ENCODE measurements around the gene ZMYM4. TPM values are rescaled to one million over a fixed set of nuclear protein-coding genes. Genes with fewer than 3 reads are reported as not detected.

Gene ZMYM4
- total RNA-seq, 8 experiments from 2014 or later, result 34.4 to 82.5 (median 63.3) TPM

DNA sequence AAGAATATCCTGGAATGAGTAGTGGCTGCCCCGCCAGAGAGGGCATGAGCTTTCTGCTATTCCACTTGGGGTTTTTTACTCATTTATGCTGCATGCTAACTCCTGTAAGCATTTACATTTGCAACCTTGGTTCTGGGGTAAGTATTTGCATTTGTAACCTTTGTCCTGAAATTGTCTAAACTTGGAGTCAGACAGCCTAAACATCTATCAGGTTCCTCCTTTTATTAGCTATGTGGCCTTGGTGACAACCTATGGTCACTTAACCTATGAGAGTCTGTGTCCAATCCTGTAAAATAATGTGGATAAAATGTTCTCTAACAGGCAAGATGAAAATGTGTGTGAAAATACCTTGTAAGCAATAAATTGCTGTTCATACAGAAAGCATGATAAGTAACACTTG is 8.9 kb upstream of the ZMYM4 start:
- Histone ChIP-seq H3K4me1 (replicated peaks in 1 of 2) (no peaks in the 10 kb centered on the region), H3K27ac (no peak overlapping the region), H3K4me3 (no peak overlapping the region)
- peak in 1 of 8 experiments; percentile 58 for ATAC-seq (replicated peaks in 6 of 8)
- 0 to 100% (median 89%) methylated on average over 1 of the region's 1 CpG; no CpG with 5 or more reads in 3 of the 10 experiments for WGBS, 10 experiments
- in situ Hi-C loops (cut with MboI; ENCODE audit: low pct_unique_long_range_greater_than_20kb in 2 of 9, low sequenced_read_pairs in 9 of 9, unreplicated experiment in 9 of 9), result no loop called here

DNA sequence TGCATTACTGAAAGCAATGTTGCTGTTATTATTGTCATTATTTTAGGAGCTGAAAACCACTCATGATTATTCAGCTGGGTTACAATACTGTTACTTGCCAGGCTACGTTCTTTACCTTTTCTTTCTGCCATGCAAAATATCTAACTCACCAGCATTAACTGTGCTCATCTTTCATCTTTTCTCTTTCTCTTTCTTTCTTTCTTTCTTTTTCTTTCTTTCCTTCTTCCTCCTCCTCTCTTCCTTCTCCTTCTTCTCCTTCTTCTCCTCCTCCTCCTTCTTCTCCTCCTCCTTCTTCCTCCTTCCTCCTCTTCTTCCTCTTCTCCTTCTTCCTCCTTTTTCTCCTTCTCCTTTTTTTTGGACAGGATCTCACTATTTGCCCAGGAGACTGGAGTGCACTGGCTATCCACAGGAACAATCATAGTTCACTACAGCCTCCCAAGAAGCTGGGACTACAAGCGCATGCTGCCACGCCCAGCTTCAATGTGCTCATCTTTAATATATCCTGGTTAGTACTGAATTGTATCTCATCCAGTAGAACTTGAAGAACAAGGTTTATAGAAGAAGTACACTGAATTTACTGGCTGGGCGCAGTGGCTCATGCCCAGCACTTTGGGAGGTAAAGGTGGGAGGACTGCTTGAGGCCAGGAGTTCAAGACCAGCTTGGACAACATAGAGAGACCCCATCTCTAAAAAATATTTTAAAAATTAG is 6.9 kb upstream of the ZMYM4 start:
- Histone ChIP-seq H3K27ac (no peak overlapping the region), H3K4me1 (replicated peaks in 1 of 2) (no peaks in the 10 kb centered on the region), H3K4me3 (no peak overlapping the region)
- ATAC-seq (replicated peaks in 6 of 8), result peak in 2 of 8 experiments; percentile 25 to 37
- in situ Hi-C loops (cut with MboI; ENCODE audit: low pct_unique_long_range_greater_than_20kb in 2 of 9, low sequenced_read_pairs in 9 of 9, unreplicated experiment in 9 of 9), result no loop called here
- 67 to 100% (median 94%) methylated on average over 1 to 4 of the region's 4 CpGs for WGBS, 10 experiments

DNA sequence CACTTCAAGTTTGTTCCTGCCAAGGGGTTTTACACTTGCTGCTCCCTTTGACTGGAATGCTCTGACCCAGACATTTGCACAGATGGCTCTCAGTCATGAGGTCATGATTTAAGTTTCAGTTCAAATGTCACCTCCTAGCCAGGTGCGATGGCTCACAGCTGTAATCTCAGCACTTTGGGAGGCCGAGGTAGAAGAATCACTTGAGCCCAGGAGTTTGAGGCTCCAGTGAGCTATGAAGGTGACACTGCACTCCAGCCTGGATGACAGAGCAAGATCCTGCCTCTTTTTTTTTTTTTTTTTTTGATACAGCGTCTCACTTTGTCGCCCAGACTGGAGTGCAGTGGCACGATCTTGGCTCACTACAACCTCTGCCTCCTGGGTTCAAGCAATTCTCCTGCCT is 4.5 kb upstream of the ZMYM4 start:
- no peak for ATAC-seq (replicated peaks in 6 of 8)
- no peak overlapping the region for H3K4me3 ChIP-seq
- in situ Hi-C loops (cut with MboI; ENCODE audit: low pct_unique_long_range_greater_than_20kb in 2 of 9, low sequenced_read_pairs in 9 of 9, unreplicated experiment in 9 of 9), result no loop called here
- H3K4me1 ChIP-seq (replicated peaks in 1 of 2), result peaks cover 0 to 8% of the 10 kb centered on the region in 2 donors
- H3K27ac ChIP-seq, result no peak overlapping the region
- 76 to 90% (median 80%) methylated on average over 1 to 5 of the region's 5 CpGs; no CpG with 5 or more reads in 5 of the 10 experiments for WGBS, 10 experiments

DNA sequence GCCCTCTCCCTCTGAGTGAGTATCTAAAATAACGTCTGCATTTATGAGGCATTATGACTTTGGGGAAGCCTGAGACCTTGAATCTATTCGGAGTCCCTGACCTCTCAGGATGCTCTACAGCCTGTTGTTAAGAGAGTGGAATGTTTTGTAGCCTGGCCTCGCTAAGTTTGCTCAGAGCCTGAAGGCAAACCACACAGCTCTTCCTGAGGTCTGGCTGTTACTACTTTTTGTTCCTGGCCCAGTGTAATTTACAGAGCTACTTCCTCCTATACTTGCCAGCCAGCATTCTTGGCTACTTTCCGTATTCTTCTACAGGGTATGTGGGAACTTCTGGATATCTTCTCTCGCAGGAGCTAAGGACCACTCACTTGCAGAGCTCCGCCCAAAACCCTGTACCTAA is 3.6 kb upstream of the ZMYM4 start:
- 19 to 77% (median 38%) methylated on average over 2 to 6 of the region's 6 CpGs; no CpG with 5 or more reads in 1 of the 10 experiments for WGBS, 10 experiments
- in situ Hi-C loops (cut with MboI; ENCODE audit: low pct_unique_long_range_greater_than_20kb in 2 of 9, low sequenced_read_pairs in 9 of 9, unreplicated experiment in 9 of 9), result no loop called here
- Histone ChIP-seq H3K27ac (no peak overlapping the region), H3K4me1 (replicated peaks in 1 of 2) (peaks cover 2 to 10% of the 10 kb centered on the region in 2 donors), H3K4me3 (no peak overlapping the region)
- ATAC-seq (replicated peaks in 6 of 8), result peak in 4 of 8 experiments; percentile 5 to 34 (median 14)

DNA sequence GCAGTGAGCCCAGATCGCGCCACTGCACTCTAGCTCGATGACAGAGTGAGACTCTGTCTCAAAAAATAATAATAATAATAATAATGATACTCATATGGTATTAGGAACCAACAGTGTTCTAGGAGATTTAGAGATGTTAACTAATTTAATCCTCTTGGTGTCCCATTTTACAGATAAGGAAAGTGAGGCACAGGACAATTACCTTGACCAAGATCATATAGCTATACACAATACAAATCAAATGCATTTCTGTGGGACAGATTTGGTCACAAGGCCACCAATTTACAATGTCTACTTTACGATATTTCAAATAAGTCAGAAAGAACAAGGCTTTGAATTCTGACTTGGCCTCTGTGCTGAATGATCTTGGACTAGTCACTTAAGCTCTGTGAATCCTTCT is 2.2 kb upstream of the ZMYM4 start:
- ATAC-seq (replicated peaks in 6 of 8), result no peak
- no peak overlapping the region for H3K27ac ChIP-seq
- in situ Hi-C loops (cut with MboI; ENCODE audit: low pct_unique_long_range_greater_than_20kb in 2 of 9, low sequenced_read_pairs in 9 of 9, unreplicated experiment in 9 of 9), result no loop called here
- WGBS, 10 experiments, result 80 to 100% (median 100%) methylated on average over 1 to 4 of the region's 4 CpGs; no CpG with 5 or more reads in 1 of the 10 experiments
- no peak overlapping the region for H3K4me3 ChIP-seq
- peaks cover 9 to 18% of the 10 kb centered on the region in 2 donors for H3K4me1 ChIP-seq (replicated peaks in 1 of 2)

DNA sequence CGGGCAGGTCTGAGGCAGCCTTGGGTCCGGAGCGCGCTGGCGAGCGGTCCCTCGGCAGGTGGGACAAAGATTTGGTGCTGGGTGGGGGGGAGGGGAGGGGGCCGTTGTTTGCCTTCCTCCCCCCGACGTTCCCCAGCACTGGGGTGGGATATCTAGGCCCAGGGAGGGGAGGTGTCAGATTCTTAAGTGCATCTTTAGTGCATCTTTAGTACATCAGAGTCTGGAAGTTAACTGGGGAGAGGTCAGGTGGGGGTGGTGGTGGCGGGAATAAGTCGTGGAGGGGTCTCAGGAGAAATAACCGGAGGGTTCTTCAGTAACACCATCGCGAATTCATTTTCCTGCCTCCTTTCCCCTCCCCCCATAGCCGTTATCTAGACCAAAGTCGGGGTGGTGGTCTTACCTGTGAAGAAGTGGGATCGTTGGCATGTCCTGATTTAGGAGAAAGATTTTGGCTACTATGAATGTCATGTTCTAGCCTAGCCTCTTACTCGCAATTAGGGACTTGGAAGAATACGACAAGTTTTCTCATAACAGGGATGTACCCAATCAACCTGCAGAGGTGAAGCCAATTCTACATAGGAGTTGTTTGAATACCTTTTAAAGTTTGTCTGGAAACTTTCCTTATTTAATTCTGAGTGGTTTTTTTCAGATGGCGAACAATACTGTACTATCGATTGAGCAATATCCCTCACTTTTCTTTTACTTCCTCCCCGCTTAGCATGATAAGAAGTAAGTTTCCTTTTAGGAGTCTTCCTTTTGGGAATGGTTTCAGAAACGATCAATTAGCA is 886 bp downstream of the ZMYM4 start:
- Histone ChIP-seq H3K4me3 (peak overlapping the region; percentile 75 to 92 (median 81)), H3K4me1 (replicated peaks in 1 of 2) (peaks cover 9 to 18% of the 10 kb centered on the region in 2 donors), H3K27ac (peak overlapping the region; percentile 93 to 94)
- in situ Hi-C loops (cut with MboI; ENCODE audit: low pct_unique_long_range_greater_than_20kb in 2 of 9, low sequenced_read_pairs in 9 of 9, unreplicated experiment in 9 of 9), result no loop called here
- 1 to 29% (median 11%) methylated on average over 3 to 11 of the region's 24 CpGs for WGBS, 10 experiments
- ATAC-seq (replicated peaks in 6 of 8), result peak in 1 of 8 experiments; percentile 2

DNA sequence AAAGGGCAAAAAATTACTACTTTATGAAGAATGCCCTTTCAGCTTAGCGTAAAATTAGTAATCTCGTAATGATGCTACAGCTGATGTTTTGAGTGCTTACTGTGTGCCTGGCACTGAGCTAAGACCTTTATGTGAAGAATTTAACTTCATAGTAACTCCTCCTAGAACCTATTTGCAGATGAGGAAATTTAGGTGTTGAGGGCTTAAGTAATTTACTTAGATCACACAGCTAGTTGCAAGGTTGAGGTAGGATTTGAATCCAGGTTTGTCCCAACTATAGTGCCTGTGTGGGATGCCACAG is 1.4 kb downstream of the ZMYM4 start:
- ATAC-seq (replicated peaks in 6 of 8), result no peak
- Histone ChIP-seq H3K4me3 (peak overlapping the region; percentile 75 to 92 (median 81)), H3K4me1 (replicated peaks in 1 of 2) (peaks cover 9 to 18% of the 10 kb centered on the region in 2 donors), H3K27ac (no peak overlapping the region)
- 50 to 92% (median 75%) methylated on average over 1 to 2 of the region's 2 CpGs; no CpG with 5 or more reads in 2 of the 10 experiments for WGBS, 10 experiments
- in situ Hi-C loops (cut with MboI; ENCODE audit: low pct_unique_long_range_greater_than_20kb in 2 of 9, low sequenced_read_pairs in 9 of 9, unreplicated experiment in 9 of 9), result no loop called here

DNA sequence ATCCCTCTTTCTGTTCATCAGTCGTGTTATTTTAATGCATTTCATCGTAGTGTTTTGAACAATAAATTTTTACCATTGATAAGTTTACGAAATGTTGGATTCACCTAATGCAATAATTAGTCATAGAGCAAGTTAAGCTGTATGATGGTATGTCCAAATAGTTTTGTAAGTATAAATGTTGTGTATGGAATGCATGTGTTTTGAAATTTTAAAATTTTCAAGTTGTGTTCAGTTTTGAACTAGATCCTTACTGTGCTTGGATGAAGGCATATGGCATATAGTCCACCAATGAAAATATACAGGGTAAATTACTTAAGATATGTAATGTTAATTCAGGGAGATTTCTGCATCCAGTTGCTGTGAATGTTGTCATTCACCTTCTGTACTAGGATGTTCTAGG is 2.3 kb downstream of the ZMYM4 start:
- Histone ChIP-seq H3K4me3 (no peak overlapping the region), H3K27ac (no peak overlapping the region), H3K4me1 (replicated peaks in 1 of 2) (peaks cover 9 to 18% of the 10 kb centered on the region in 2 donors)
- in situ Hi-C loops (cut with MboI; ENCODE audit: low pct_unique_long_range_greater_than_20kb in 2 of 9, low sequenced_read_pairs in 9 of 9, unreplicated experiment in 9 of 9), result no loop called here
- ATAC-seq (replicated peaks in 6 of 8), result no peak
- WGBS, 10 experiments, result 81 to 100% (median 95%) methylated on average over 3 of the region's 3 CpGs; no CpG with 5 or more reads in 4 of the 10 experiments

DNA sequence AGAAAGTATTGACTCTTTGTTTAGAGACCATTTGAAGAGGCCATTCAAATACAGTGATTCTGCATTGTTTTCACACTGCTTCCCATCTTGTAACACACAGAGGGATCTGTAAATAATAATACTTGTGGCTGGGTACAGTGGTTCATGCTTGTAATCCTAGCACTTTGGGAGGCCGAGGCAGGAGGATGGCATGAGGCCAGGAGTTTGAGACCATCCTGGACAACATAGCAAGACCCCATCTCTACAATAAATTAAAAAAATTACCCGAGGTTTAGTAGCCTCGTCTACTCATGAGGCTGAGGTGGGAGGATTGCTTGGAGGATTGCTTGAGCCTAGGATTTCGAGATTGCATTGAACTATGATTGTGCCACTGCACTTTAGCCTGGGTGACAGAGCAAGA is 5.7 kb downstream of the ZMYM4 start:
- in situ Hi-C loops (cut with MboI; ENCODE audit: low pct_unique_long_range_greater_than_20kb in 2 of 9, low sequenced_read_pairs in 9 of 9, unreplicated experiment in 9 of 9), result no loop called here
- WGBS, 10 experiments, result 60 to 100% (median 92%) methylated on average over 1 to 4 of the region's 4 CpGs; no CpG with 5 or more reads in 2 of the 10 experiments
- ATAC-seq (replicated peaks in 6 of 8), result no peak
- Histone ChIP-seq H3K27ac (no peak overlapping the region), H3K4me3 (no peak overlapping the region), H3K4me1 (replicated peaks in 1 of 2) (peaks cover 9 to 10% of the 10 kb centered on the region in 2 donors)

DNA sequence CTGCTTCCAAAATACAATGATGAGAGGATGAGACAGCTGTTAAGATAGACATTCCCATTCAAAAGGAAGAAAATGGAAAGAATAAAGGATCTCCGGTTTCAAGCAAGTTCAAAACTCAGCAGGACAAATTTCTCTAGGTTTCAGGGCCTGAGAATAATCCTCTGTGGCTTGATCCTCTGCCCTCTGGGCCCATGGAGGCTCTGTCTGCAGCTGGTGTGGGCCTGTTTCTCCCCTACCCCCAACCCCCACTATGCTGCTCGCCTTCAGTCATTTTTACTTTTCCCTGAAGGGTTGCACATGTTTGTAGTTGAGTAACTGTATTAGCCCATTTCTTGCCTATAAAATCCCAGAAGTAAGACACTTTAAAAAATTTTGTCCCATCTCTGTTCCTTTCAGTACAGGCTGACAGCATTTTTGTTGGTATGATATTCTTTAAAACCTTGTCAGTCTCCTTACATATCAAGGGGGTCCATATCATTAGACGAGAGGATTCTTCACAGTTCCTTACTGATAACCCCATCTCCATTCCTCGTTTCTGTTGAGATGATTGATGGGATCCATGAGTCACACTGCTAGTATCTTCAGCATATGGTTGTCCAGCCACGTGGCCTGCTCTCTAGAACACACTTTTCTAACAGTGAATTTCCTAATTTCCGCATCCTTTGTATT is 10.5 kb downstream of the ZMYM4 start:
- WGBS, 10 experiments, result 7 to 100% (median 81%) methylated on average over 2 to 6 of the region's 6 CpGs
- ATAC-seq (replicated peaks in 6 of 8), result peak in 3 of 8 experiments; percentile 34 to 98 (median 96)
- no peaks in the 10 kb centered on the region for H3K4me1 ChIP-seq (replicated peaks in 1 of 2)
- no peak overlapping the region for H3K27ac ChIP-seq
- in situ Hi-C loops (cut with MboI; ENCODE audit: low pct_unique_long_range_greater_than_20kb in 2 of 9, low sequenced_read_pairs in 9 of 9, unreplicated experiment in 9 of 9), result loop anchor here in 2 of 9 experiments (25.0 kb wide), 2 partner anchors 92 to 108 kb away; partner anchors contain the start of gene SFPQ (in 1 of the 2)
- no peak overlapping the region for H3K4me3 ChIP-seq

DNA sequence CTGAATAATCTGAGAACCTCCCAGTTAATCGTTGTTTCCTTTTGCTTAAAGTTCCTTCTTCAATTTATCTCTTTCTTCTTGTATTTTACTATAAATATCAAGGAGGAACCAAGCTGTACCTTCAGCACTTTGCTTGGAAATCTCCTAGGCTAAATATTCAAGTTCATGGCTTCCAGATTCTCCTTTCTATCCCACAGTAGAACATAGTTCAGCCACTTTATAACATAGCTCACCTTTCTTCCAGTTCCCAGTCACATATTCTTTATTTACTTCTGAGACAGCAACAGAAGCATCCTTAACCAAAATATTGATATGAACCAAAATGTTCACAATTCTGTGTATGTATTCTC is 11.0 kb downstream of the ZMYM4 start:
- in situ Hi-C loops (cut with MboI; ENCODE audit: low pct_unique_long_range_greater_than_20kb in 2 of 9, low sequenced_read_pairs in 9 of 9, unreplicated experiment in 9 of 9), result loop anchor here in 2 of 9 experiments (25.0 kb wide), 2 partner anchors 92 to 108 kb away; partner anchors contain the start of gene SFPQ (in 1 of the 2)
- Histone ChIP-seq H3K4me1 (replicated peaks in 1 of 2) (no peaks in the 10 kb centered on the region), H3K4me3 (no peak overlapping the region), H3K27ac (no peak overlapping the region)
- 0 to 100% (median 88%) methylated on average over 1 of the region's 1 CpG; no CpG with 5 or more reads in 1 of the 10 experiments for WGBS, 10 experiments
- peak in 1 of 8 experiments; percentile 32 for ATAC-seq (replicated peaks in 6 of 8)

DNA sequence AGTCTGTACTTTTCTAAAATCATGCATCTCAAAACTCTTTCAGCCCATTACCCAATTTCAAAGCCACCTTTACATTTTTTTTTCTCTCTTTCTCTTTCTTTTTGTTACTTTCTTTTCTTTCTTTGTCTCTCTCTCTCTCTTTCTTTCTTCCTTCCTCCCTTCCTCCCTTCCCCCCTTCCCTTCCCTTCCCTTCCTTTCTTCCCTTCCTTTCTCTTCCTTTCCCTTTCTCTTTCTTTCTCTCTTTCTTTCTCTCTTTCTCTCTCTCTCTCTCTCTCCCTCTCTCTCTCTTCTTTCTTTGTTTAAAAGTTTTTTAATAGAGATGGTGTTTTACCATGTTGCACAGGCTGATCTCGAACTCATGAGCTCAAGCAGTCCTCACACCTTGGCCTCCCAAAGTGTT is 11.5 kb downstream of the ZMYM4 start:
- no peak for ATAC-seq (replicated peaks in 6 of 8)
- no peaks in the 10 kb centered on the region for H3K4me1 ChIP-seq (replicated peaks in 1 of 2)
- no peak overlapping the region for H3K4me3 ChIP-seq
- no peak overlapping the region for H3K27ac ChIP-seq
- in situ Hi-C loops (cut with MboI; ENCODE audit: low pct_unique_long_range_greater_than_20kb in 2 of 9, low sequenced_read_pairs in 9 of 9, unreplicated experiment in 9 of 9), result loop anchor here in 3 of 9 experiments (10.0 to 25.0 kb wide), 3 partner anchors 85 to 107 kb away; partner anchors contain the start of gene SFPQ (in 2 of the 3)
- 88 to 100% (median 97%) methylated on average over 1 of the region's 1 CpG; no CpG with 5 or more reads in 1 of the 10 experiments for WGBS, 10 experiments

DNA sequence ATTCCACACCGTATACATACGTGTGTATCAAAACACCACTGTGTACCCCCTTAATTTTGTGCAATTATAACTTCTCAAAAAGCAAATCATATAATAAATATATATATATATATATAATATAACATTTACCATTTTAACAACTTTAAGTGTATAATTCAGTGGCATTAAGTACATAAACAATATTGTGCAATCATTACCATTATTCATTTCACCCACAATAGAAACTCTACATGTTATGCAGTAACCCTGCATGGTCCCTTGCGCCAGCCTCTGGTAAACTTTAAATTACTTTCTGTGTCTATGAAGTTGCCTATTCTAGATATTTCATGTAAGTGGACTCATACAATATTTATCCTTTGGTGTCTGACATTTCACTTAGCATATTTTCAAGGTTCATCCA is 13.1 kb downstream of the ZMYM4 start:
- in situ Hi-C loops (cut with MboI; ENCODE audit: low pct_unique_long_range_greater_than_20kb in 2 of 9, low sequenced_read_pairs in 9 of 9, unreplicated experiment in 9 of 9), result loop anchor here in 3 of 9 experiments (10.0 to 25.0 kb wide), 3 partner anchors 87 to 106 kb away; partner anchors contain the start of gene SFPQ (in 2 of the 3)
- 90 to 100% (median 100%) methylated on average over 2 to 3 of the region's 3 CpGs; no CpG with 5 or more reads in 1 of the 10 experiments for WGBS, 10 experiments
- Histone ChIP-seq H3K4me1 (replicated peaks in 1 of 2) (no peaks in the 10 kb centered on the region), H3K4me3 (no peak overlapping the region), H3K27ac (no peak overlapping the region)
- no peak for ATAC-seq (replicated peaks in 6 of 8)
